SH-SY5Y (cell line): Measurements from ENCODE around the gene RNU7-1.

Experiments used
- GATA2 ChIP-seq: IDR thresholded peaks from 2 replicates; pipeline ENCODE4 v1.6.1; 2011; ENCODE audit warnings: mild to moderate bottlenecking, low read depth, low read length
- GATA3 ChIP-seq: IDR thresholded peaks from 2 replicates; pipeline ENCODE4 v1.6.1; 2011; ENCODE audit warnings: low read depth, mild to moderate bottlenecking, low read length, moderate library complexity

Gene RNU7-1

DNA sequence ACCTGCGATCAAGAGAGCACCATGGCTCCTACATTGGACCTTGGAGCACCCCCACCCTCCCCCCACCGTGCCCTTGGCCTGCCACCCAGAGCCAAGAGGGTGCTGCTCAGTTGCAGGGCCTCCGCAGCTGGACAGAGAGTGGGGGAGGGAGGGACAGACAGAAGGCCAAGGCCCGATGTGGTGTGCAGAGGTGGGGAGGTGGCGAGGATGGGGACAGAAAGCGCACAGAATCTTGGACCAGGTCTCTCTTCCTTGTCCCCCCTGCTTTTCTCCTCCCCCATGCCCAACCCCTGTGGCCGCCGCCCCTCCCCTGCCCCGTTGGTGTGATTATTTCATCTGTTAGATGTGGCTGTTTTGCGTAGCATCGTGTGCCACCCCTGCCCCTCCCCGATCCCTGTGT lies 1.8 kb upstream of the RNU7-1 start:
- TF ChIP-seq GATA2 (no peak), GATA3 (no peak)

DNA sequence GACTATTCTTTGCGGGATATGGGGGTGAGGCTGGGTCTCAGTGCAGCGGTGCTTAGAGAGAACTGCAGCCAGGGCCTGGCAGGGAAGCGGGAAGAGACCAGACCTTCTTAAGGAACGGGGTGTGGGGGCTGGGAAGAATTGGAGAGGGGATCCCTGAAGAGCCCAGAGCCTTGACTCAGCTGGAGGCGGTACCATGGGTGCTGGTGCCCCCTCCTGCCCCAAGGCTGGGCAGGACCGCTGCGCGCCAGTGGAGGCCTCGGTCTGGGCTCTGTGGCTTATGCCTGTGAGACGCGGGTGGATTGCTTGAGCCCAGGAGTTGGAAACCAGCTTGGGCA lies 1.3 kb upstream of the RNU7-1 start:
- TF ChIP-seq GATA3 (no peak), GATA2 (no peak)

DNA sequence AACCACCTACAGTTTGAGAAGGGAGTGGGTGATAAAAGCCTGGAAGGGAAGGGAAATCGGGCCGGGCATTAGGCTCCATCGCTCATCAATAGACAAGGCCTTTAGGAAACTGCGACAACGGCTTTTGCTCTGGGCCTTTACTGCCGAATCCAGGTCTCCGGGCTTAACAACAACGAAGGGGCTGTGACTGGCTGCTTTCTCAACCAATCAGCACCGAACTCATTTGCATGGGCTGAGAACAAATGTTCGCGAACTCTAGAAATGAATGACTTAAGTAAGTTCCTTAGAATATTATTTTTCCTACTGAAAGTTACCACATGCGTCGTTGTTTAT lies 261 bp upstream of the RNU7-1 start:
- TF ChIP-seq GATA2 (no peak), GATA3 (no peak)

GRCh38 chr12:6944381-6945186 lies 968 bp downstream of the RNU7-1 start:
- no peak for TF ChIP-seq GATA3
- TF ChIP-seq GATA2 = no peak

GRCh38 chr12:6945613-6946012 lies 2.0 kb downstream of the RNU7-1 start:
- TF ChIP-seq GATA2 = no peak
- TF ChIP-seq GATA3 = no peak

DNA sequence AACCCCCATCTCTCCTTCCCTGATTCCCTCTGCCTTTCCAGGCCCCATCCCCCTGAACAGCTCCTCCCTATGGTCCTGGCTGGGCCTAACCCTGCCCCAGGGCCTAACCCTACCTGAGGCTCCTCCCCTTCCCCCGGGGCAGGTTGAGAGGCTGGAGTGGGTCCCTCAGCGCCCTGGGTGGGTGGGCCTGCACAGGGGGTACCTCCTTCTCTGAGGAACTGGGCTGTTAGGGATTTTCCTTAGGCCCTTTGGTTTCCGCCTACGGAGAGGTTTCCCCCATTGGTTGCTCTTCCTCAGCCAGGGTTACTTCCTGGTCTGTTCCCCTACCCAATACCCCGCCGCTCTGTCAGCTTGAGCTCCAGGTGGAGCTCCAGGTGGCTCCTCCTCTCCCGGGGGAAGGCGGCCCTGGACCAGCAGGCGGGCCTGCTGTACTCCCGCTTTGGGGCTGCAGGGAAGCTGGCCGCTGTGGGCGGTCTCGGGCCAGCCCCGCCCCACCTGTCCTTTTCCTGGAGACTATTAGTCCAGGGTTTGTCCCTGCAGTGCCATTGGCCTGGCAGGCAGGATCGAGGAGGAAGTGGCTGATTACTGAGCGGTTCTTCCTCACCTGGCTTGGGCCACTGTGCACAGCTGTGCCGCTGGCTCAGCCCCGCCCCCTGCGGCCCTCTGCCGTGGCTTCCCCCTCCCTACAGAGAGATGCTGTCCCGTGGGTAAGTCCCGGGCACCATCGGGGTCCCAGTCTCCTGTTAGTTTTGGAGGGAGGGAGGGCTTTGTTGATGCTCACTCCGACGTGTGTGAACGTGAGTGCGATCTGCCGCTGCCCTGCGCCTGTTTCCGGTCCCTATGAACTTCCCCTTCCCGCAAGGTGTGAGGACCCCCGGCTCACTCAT lies 2.7 kb downstream of the RNU7-1 start:
- TF ChIP-seq GATA3 = no peak
- TF ChIP-seq GATA2 = no peak

DNA sequence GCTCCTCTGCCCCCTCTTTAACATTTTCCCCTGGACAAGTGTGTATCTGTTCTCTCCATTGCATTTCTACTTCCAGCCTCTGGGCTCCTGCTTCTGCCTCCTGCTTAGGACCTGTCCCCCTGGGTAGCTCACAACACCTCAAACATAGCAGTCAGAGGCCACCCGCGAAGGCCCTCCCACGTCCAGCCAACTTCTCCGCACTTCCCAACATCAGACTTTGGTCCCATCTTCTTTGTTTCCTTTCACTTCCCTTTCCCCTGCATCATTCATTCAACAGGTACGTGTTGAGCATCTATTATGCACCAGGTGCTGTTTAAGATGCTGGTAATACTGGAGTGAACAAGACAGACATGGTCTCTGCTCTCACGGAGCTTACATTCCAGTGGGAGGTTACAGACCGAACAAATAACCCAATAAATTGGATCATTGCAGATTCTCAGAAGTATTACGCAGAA lies 3.3 kb downstream of the RNU7-1 start:
- no peak for TF ChIP-seq GATA2
- TF ChIP-seq GATA3 = no peak

- TF ChIP-seq GATA3 (no peak), GATA2 (no peak)
Observed at GRCh38 chr12:6947615-6948014, 4.0 kb downstream of the RNU7-1 start.

GRCh38 chr12:6948873-6949594 lies 5.4 kb downstream of the RNU7-1 start:
- TF ChIP-seq GATA3 (no peak), GATA2 (no peak)

DNA sequence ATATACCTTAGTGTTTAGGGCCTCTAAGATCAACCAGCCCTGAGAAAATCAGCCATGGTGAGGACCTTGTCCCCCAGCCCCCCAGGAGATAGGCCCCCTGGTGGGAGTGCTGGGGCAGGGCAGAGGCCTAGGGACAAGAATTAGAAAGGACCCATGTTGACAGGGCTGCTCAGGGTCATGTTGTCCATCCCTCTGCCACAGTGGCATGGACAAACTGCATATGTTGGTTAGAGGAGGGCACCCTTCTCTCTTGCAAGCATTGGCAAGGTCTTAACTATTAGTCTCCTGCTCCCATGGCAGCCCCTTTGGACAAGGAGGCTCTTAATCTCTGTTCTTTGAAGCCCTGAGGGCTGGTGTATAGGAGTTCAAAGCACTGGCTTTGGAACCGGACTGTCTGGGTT lies 6.8 kb downstream of the RNU7-1 start:
- TF ChIP-seq GATA3 (no peak), GATA2 (no peak)

GRCh38 chr12:6950811-6951540 lies 7.4 kb downstream of the RNU7-1 start, which contains the start of gene PTPN6:
TSS of gene PTPN6 (plus strand) at chr12:6951356. CDS start at chr12:6951513, 157 bp downstream.
- no peak for TF ChIP-seq GATA2
- no peak for TF ChIP-seq GATA3

DNA sequence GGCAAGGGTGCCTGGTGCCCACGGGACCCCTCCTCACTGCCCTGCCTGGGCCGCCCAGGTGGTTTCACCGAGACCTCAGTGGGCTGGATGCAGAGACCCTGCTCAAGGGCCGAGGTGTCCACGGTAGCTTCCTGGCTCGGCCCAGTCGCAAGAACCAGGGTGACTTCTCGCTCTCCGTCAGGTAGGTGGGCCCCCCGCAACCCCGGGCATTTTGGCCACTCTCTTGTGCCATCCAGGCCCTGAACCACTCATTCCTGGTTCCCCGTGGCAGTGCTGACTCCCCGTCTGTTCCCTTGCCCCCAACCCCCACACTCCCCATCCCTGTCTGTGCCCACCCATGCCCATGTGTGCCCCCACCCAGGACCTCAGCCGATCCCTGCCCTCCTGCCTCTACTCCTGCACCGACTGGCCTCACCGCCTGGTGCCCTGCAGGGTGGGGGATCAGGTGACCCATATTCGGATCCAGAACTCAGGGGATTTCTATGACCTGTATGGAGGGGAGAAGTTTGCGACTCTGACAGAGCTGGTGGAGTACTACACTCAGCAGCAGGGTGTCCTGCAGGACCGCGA lies 8.0 kb downstream of the RNU7-1 start:
- TF ChIP-seq GATA2 (no peak), GATA3 (no peak)

DNA sequence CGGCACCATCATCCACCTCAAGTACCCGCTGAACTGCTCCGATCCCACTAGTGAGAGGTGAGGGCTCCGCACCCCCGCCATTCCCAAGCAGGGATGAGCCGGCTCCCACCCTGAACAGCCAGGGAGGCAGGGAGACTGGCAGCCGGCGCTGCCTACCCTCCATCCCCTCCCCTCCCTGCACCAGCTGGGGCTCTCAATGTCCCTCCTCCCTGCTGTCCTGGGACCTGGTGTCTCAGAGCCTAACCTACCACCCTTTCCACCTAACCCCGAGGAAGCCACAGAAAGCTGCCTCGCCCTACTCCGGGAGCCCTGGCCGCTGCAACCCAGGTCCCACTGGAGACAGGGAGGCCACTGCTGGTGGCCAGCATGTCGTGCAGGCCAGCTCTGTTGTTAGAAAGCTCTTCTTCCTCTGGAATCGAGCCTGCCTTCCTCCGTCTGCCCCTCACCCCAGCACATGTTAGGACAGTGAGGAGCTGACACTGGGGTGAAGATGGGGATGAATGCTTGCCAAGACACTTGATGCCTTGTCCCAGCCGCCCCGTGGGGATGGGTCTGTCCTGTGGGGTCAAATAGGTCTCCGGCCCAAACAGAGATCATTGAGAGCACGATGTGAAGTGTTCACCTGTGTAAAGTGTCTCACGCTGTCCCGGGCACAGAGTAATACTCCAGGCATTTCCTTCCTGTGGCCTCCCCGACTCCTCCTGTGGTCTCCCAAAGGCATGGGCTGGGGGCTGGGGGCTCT lies 8.7 kb downstream of the RNU7-1 start:
- TF ChIP-seq GATA3 (no peak), GATA2 (no peak)
